ENCODE results near the gene ARMH3.

DNA sequence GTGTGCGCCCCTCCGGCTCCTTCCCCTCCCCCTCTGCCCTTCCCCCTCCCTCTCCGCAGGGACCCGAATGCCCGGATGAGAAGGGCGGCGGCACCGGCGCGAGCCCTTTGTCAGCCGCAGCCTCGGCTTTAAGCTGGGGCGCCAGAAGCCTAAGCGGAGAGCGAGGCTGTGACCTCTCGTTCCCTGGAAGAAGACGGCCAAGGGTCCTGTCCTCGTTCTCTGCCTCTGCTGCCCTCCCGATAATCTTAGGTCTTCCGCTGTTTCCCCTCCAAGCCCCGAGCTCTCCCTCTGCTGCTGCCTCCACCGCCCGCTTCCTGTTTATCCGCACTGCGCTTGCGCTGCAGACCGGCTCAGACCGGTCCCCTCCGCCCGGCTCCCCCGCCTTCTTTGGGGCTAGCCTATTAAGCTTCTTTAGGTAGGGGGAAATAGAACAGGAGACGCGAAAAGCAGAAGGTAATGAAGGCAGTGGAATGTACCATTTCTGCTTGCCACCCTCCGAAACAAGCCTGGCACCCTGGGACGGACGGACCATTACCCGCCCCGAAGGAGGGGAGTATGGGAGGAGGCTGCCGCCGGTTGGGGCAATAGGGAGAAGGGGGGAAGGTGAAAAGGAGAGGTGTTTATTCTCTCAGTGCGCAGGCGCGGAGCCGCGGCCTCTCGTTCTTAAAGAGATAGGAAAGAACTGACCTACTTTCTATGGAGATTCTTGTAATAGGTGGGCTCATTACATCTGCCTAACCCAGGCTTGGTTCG is 237.7 kb downstream of the ARMH3 start, which contains the start of gene OGA:
- TF ChIP-seq, protein P1, sequence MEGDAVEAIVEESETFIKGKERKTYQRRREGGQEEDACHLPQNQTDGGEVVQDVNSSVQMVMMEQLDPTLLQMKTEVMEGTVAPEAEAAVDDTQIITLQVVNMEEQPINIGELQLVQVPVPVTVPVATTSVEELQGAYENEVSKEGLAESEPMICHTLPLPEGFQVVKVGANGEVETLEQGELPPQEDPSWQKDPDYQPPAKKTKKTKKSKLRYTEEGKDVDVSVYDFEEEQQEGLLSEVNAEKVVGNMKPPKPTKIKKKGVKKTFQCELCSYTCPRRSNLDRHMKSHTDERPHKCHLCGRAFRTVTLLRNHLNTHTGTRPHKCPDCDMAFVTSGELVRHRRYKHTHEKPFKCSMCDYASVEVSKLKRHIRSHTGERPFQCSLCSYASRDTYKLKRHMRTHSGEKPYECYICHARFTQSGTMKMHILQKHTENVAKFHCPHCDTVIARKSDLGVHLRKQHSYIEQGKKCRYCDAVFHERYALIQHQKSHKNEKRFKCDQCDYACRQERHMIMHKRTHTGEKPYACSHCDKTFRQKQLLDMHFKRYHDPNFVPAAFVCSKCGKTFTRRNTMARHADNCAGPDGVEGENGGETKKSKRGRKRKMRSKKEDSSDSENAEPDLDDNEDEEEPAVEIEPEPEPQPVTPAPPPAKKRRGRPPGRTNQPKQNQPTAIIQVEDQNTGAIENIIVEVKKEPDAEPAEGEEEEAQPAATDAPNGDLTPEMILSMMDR (IDR thresholded peaks at IDR 0.05): no peak
- TF ChIP-seq ZFX (IDR thresholded peaks at IDR 0.05; ENCODE audit: borderline replicate concordance): no peak

All from 22Rv1 (cell line).